Omental fat pad (tissue), 4 donors: ENCODE data around the gene AIFM3. TPM values are rescaled to one million over a fixed set of nuclear protein-coding genes. Genes with fewer than 3 reads are reported as not detected.

ENCODE experiments used
- ATAC-seq: fragments of 150-250 bp; one replicate; pipeline ENCODE4 v1.9.1; 2016; ENCODE audit warnings: mild to moderate bottlenecking, moderate library complexity; ENCODE audit not compliant: low FRiP score
- DNase-seq: peaks from one replicate; pipeline ENCODE4 v3.0.0-alpha.2; 2019; ENCODE audit warnings: low spot score
- CTCF ChIP-seq, 3 donors: fragments of 450-650 bp; IDR thresholded peaks; one replicate each; pipeline ENCODE4 v1.5.1; 2016 to 2017; ENCODE audit warnings: antibody characterized with exemption in 3 of 3, mild to moderate bottlenecking in 3 of 3, moderate library complexity in 2 of 3
- total RNA-seq, 4 donors: library from RNA; depleted of rRNA; stranded (reverse); fragments of >200 nt; gene quantifications; one replicate each; pipeline ENCODE4 v1.1.0, GENCODE V29; 2016

AIFM3 gene
- total RNA-seq, 4 donors from 2014 or later = 1.0 to 2.6 (median 2.0) TPM

GRCh38 chr22:20951151-20951931, 15.7 kb upstream of the AIFM3 start:
- DNase-seq (no peak), ATAC-seq (no peak)
- no peak for TF ChIP-seq CTCF (IDR thresholded peaks at IDR 0.05)

DNA sequence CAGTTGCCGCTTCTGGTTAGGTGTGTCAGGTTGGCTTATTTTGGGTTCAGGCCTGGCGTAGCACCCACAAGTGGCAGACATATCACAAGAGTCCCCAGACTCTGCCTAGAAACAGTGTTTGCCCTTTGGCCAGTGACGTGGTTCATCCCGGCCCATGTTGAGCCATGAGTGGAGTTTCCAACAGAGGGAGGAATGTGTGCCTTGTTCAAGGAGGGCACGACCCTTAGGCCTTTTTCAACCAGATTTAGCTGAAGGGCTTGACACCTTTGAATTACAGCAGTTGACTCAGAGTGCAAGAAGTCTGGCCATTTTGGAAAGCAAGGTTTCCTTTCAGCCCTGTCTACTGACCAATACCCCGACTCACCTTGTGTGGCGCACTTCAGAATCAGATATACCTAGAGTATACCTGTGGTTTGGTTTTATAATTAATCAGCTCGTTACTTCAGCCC, 15.1 kb upstream of the AIFM3 start:
- no peak for ATAC-seq
- no peak for DNase-seq
- TF ChIP-seq CTCF (IDR thresholded peaks at IDR 0.05) = no peak

- no peak for DNase-seq
- ATAC-seq = no peak
- TF ChIP-seq CTCF (IDR thresholded peaks at IDR 0.05) = no peak
Observed at GRCh38 chr22:20952544-20953341, 14.3 kb upstream of the AIFM3 start.

DNA sequence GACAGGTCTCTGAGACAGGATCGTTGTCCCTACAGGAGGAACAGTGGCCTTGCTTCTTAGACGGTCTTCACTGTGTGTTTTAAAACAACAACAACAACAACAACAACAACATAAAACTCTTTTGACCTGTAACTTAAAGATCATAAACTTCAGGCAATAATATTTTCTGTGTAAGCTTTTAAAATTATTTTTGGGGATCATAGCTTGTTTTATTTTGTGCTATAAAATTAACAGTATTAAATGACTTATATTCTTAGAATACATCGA, 13.8 kb upstream of the AIFM3 start:
- DNase-seq (no peak), ATAC-seq (no peak)
- no peak for TF ChIP-seq CTCF (IDR thresholded peaks at IDR 0.05)

- ATAC-seq = peak; percentile 47
- no peak for DNase-seq
- no peak for TF ChIP-seq CTCF (IDR thresholded peaks at IDR 0.05)
Observed at GRCh38 chr22:20953668-20954500, 13.2 kb upstream of the AIFM3 start.

DNA sequence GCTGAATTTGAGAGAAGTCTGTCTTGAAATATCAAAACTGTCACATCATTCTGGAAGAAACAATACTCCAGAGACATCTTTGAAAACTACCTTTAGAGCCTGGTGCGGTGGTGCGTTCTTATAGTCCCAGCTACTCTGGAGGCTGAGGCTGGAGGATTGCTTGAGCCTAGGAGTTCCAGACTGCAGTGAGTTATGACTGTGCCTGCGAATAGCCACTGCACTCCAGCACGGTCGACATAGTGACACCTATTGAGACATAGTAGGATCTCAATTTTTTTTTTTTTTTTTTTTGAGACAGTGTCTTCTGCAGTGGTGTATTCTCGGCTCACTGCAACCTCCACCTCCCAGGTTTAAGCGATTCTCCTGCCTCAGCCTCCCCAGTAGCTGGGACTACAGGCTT, 11.5 kb upstream of the AIFM3 start:
- ATAC-seq = no peak
- no peak for TF ChIP-seq CTCF (IDR thresholded peaks at IDR 0.05)
- DNase-seq = no peak
